ENCODE results near the gene SH3PXD2B. TPM values are rescaled to one million over a fixed set of nuclear protein-coding genes. Genes with fewer than 3 reads are reported as not detected.
"Not testable (repeated sequence)": the region's sequence is repeated elsewhere in the genome, so short reads cannot be mapped to it uniquely, and the experiment has no call there.

The SH3PXD2B gene
- polyA plus RNA-seq, 3 donors = 24.8 to 37.7 (median 35.0) TPM

DNA sequence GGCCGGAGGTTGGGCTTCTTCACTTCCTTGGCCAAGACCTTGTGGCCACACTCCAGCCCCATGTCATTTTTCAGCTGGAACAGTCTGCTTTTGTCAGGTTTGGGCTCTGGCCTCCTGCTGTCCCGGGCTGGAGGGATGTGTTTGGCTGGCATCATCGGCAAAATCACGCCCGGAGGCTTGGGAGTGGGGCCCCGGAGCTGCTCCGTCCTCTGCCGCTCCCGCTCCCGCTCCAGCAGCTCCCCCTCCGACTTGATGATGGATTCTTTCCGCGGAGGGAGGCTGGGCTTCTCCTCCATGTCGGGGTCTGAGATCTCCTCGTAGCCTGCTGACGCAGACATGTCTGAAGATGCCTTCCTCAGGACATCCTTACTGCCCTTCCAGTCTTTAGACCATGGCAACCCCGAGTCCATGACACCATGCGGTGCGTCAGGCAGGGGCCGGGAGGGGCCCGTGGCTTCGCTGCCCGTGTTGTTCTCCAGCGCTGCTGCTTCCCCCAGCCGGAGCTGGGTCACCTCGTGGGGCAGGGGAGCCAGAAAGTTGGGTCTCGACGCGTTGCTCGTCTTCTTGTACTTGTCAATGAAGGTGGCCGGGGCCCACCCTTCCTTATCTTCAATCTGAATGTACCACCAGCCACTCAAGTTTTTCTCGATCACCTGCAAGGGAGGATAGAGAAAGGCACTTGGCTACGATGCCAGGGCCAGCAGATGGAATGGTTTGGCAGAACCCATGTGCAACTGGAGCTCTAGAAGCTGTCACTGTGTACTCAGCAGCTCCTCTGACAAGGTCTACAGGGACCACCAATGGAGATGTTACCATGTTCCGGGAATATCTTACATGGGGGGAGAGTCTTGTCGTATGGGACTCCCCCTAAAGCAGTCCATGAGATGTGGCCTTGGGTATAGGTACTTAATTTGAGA, 114.8 kb downstream of the SH3PXD2B start:
- no peak for DNase-seq (ENCODE audit: extremely low read depth in 1 of 11, low read depth in 9 of 11, low spot score in 4 of 11)

- no peak for DNase-seq (ENCODE audit: extremely low read depth in 1 of 11, low read depth in 9 of 11, low spot score in 4 of 11)
Observed at GRCh38 chr5:172336676-172337285, 117.5 kb downstream of the SH3PXD2B start.

- DNase-seq (ENCODE audit: extremely low read depth in 1 of 11, low read depth in 9 of 11, low spot score in 4 of 11) = no peak
Observed at GRCh38 chr5:172336264-172336663, 118.1 kb downstream of the SH3PXD2B start.

GRCh38 chr5:172335721-172336120, 118.6 kb downstream of the SH3PXD2B start:
- DNase-seq (ENCODE audit: extremely low read depth in 1 of 11, low read depth in 9 of 11, low spot score in 4 of 11) = no peak

GRCh38 chr5:172334641-172335040, 119.7 kb downstream of the SH3PXD2B start:
- no peak for DNase-seq (ENCODE audit: extremely low read depth in 1 of 11, low read depth in 9 of 11, low spot score in 4 of 11)

GRCh38 chr5:172334196-172334595, 120.1 kb downstream of the SH3PXD2B start:
- DNase-seq (ENCODE audit: extremely low read depth in 1 of 11, low read depth in 9 of 11, low spot score in 4 of 11) = no peak

GRCh38 chr5:172326901-172327300, 127.4 kb downstream of the SH3PXD2B start:
- not testable (repeated sequence) for DNase-seq (ENCODE audit: extremely low read depth in 1 of 11, low read depth in 9 of 11, low spot score in 4 of 11)

DNA sequence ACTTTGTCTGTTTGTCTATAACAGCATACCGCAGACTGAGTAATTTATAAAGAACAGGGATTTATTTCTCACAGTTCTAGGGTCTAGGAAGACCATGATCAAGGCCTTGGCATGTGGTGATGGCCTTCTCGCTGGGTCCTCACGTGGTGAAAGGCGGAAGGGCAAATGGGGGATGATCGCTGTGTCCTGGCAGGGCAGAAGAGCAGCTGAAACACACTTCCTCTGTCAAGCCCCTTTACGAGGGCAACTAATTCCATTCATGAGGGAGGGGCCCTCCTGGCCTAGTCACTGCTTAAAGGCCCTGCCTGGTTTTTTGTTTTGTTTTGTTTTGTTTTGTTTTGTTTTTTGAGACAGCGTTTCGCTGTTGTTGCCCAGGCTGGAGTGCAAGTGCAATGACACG, 128.9 kb downstream of the SH3PXD2B start:
- DNase-seq (ENCODE audit: extremely low read depth in 1 of 11, low read depth in 9 of 11, low spot score in 4 of 11) = no peak

DNA sequence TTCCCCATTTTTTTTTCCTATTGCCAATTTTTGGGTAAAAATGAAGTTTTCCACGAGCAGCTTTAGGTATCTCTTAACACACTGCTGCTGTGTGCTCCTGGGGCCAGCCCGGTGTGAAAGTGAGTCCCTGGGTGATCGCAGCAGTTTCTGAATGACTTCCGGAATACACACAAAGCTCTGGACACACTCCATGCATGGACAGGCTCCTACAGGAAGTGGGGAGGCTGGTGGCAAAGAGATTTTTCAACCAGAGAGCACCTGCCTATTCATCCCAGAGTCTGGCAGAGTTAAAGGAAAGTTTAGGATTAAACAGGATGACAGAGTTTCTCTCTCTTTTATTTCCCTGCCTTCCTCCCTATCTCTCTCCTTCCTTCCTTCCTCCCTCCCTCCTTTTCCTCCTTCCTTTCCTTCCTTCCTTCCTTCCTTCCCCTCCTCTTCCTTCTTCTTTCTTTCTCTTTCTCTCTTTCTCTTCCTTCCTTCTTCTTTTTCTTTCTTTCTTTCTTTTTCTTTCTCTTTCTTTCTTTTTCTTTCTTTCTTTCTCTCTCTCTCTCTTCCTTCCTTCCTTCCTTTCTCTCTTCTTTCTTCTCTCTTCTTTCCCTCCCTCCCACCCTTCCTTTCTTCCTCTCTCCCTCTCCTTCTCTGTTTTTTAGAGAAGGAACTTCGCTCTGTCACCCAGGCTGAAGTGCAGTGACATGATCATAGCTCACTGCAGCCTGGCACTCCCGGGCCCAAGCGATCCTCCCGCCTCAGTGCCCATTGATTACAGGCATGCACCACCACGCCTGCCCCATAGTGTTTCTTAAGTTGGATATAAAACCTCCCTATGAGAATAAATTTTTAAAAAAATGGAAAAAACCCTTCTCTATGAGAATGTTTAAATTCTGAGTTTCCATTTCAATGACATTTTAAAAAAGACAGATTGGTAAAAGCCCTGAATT, 132.0 kb downstream of the SH3PXD2B start:
- DNase-seq (ENCODE audit: extremely low read depth in 1 of 11, low read depth in 9 of 11, low spot score in 4 of 11) = peak in 5 of 11 donors; percentile 3 to 16 (median 15)

GRCh38 chr5:172321593-172321992, 132.7 kb downstream of the SH3PXD2B start:
- DNase-seq (ENCODE audit: extremely low read depth in 1 of 11, low read depth in 9 of 11, low spot score in 4 of 11) = no peak

DNA sequence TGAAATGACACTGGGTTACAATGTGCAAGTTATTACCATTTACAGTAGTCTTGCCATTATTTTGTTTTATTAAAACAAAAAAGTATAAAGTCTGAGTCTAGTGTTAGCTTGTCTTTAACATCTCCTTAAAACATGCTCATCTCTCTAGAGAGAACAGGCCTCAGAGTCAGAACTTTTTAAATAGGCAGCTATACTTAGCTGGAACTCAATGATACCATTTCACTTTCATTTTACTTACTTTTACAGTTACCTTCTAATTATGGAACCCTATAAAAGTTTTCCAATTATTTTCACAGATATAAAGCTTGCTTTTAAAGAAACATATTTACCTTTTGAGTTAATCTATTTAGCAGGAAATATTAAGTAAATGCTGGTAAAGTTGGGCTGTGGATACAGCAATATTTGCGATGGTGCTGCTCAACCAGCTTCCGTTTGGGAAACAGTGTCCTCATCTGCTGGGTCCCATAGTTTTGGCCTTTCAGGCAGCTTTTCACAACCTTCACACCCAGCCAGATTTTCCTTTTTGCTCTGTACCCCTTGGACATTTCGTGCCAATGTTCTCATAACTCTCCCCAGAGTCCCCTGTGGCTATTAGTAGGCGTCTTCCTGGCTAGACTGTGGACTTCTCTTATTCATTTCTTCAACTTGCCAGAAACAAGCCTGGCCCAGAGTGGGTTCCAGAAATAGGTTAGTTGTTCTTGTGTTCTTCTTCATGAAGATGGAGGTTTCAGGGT, 134.4 kb downstream of the SH3PXD2B start:
- no peak for DNase-seq (ENCODE audit: extremely low read depth in 1 of 11, low read depth in 9 of 11, low spot score in 4 of 11)

DNA sequence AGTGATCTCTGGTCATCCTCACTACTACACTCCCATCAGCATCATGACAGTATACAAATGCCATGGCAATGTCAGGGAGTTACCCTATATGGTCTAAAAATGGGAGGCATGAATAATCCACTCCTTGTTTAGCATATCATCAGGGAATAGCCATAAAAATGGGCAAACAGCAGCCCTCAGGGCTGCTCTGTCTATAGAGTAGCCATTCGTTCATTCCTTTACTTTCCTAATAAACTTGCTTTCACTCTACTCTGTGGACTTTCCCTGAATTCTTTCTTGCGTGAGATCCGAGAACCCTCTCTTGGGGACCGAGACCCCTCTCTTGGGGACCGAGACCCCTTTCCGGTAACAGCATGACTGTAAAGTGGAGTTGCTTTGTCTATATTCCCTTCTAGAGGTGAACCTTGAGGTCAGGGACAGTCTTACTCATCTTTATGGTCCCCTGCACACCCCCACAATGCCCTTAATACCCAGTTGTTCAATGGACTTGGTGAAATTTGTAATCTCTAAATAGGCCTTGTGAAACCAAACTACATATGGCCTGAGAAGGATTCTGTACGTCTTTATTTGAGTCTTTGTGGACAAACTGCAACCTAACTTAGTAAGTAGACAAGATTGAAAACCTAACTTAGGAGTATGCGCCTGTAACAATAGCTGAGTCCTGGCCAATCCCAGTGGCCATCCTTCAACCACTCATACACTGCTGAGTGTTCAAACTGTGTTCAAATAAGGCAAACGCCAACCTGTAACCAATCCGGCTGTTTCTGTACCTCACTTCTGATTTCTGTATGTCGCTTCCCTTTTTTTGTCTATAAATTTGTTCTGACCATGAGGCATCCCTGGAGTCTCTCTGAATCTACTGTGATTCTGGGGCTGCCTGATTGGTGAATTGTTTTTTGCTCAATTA, 138.5 kb downstream of the SH3PXD2B start:
- DNase-seq (ENCODE audit: extremely low read depth in 1 of 11, low read depth in 9 of 11, low spot score in 4 of 11) = no peak

DNA sequence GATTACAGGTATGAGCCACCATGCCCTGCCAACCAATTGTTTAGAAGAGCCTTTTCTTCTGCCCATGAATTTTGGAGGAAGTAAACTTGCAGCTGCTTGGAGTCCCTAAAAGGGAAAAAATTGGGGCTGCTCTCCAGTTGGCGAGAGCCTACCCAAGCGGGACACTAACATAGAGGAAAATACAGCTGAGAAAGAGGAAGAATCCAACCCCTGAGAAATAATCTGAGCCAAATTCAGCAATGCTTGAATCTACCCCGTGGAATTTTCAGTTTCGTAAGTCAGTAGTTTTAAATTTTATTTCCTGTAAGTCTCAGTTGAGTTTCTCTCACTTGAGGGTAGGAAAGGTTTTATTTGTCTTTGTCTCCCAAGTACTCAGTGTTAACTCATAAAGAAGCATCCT, 140.4 kb downstream of the SH3PXD2B start:
- DNase-seq (ENCODE audit: extremely low read depth in 1 of 11, low read depth in 9 of 11, low spot score in 4 of 11) = no peak

DNA sequence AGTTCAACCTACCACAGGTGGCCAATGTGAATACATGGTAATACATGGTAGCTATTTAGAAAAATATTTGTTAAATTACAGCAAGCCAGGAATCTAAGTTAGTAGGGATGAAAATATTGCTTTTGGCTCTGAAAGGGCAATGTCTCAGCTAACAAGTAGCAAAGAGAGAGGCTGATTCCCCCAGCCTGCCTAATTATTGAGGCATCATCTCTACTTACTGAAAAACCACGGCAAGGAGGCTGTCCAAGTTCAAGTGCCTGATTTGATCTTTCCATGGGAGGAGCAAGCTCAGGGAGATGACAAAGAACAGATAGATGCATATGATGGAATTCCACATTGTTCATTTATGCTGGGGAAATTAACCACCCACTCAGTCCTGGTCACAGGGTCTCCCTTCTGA, 142.0 kb downstream of the SH3PXD2B start:
- no peak for DNase-seq (ENCODE audit: extremely low read depth in 1 of 11, low read depth in 9 of 11, low spot score in 4 of 11)

GRCh38 chr5:172311605-172312004, 142.7 kb downstream of the SH3PXD2B start:
- DNase-seq (ENCODE audit: extremely low read depth in 1 of 11, low read depth in 9 of 11, low spot score in 4 of 11) = no peak

- DNase-seq (ENCODE audit: extremely low read depth in 1 of 11, low read depth in 9 of 11, low spot score in 4 of 11) = no peak
Observed at GRCh38 chr5:172311026-172311425, 143.3 kb downstream of the SH3PXD2B start.

- no peak for DNase-seq (ENCODE audit: extremely low read depth in 1 of 11, low read depth in 9 of 11, low spot score in 4 of 11)
Observed at GRCh38 chr5:172305380-172305779, 148.9 kb downstream of the SH3PXD2B start.

Data from renal cortex interstitium (tissue), 11 donors.